GM12864 (cell line): ENCODE measurements around the gene SLAMF1.
"Not testable (repeated sequence)": the region's sequence is repeated elsewhere in the genome, so short reads cannot be mapped to it uniquely, and the experiment has no call there.

Experiments used
- DNase-seq: peaks from one replicate; pipeline ENCODE4 v3.0.0-alpha.2; 2011; ENCODE audit warnings: low read depth
- H3K4me3 ChIP-seq: 2 replicates; pipeline ENCODE4 v1.5.1; 2011; ENCODE audit warnings: mild to moderate bottlenecking, low read depth, low read length, control low read depth
- CTCF ChIP-seq: IDR thresholded peaks from 2 replicates; pipeline ENCODE4 v1.5.1; 2011; ENCODE audit warnings: low read depth, mild to moderate bottlenecking, moderate library complexity, low read length, control low read depth, inconsistent platforms; ENCODE audit errors: missing control alignments

Gene SLAMF1

GRCh38 chr1:160575112-160575664 lies 71.7 kb downstream of the SLAMF1 start:
- no peak overlapping the region for H3K4me3 ChIP-seq
- no peak for TF ChIP-seq CTCF
- DNase-seq: no peak

GRCh38 chr1:160570840-160571239 lies 76.0 kb downstream of the SLAMF1 start:
- no peak for DNase-seq
- no peak for TF ChIP-seq CTCF
- no peak overlapping the region for H3K4me3 ChIP-seq

DNA sequence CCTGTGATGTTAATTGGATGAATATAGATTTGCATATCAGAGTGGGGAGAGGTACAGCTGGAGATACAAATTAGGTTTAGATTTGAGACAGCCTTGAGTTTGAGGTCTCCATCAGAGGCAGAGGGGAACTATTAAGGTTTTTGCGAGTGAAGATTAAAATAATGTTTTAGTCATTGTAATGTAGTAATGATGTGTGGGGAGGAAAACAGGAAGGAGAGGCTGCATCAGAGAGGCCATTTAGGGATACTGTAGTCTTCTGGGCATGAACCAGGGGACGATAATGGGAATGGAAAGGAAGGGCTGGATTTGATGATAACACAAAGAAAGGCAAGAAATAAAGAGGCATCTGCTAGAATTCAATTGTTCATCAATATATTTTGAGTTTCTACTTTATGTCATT lies 77.0 kb downstream of the SLAMF1 start:
- DNase-seq: no peak

GRCh38 chr1:160567858-160568682 lies 78.8 kb downstream of the SLAMF1 start:
- TF ChIP-seq CTCF: no peak
- H3K4me3 ChIP-seq: no peak overlapping the region
- DNase-seq: no peak

More for the DNA sequence above, 77.0 kb downstream of the SLAMF1 start:
- no peak for TF ChIP-seq CTCF
- H3K4me3 ChIP-seq: no peak overlapping the region

DNA sequence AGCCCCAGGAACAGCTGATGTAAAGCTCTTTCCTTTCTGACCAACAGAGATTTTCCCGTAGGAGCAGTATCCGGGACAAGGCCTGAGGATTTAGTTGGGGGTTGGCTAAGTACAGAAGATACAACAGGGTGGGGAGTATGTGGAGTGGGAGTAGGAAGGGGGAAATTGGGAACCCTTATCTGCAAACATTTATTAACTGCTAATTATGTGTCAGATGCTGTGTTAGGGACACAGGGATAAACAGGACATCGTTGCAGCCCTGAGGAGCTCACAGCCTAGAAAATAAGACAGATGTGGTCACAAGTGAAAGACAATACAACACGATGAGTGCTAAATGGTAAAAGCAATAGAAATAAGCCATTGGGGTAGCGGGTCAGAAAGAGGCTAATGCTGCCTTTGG lies 79.5 kb downstream of the SLAMF1 start:
- no peak for TF ChIP-seq CTCF
- no peak for DNase-seq

DNA sequence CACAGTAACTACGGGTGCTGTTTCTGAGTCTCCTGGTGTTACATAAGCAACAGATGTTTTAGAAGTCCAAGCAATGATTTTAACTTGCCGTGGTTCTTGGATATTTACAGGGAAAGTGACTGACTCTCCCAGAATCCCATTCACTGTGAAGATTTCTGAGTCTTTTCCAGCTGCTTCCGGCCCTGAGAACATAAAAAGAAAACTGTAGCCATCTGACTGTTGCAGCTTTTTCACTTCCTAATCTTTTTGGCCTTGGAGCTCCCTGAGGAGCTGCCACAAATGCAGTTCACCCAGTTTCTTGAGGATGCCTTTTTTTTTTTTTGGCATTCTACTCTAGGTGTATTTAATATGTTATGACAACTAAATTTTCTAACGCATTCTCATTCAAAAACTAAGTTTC lies 81.3 kb downstream of the SLAMF1 start:
- no peak for DNase-seq
- no peak for TF ChIP-seq CTCF
- H3K4me3 ChIP-seq: no peak overlapping the region

More for the DNA sequence above, 79.5 kb downstream of the SLAMF1 start:
- H3K4me3 ChIP-seq: no peak overlapping the region

- DNase-seq, H3K4me3 ChIP-seq: not testable (repeated sequence)
Measured at GRCh38 chr1:160563230-160563629, 83.6 kb downstream of the SLAMF1 start.

GRCh38 chr1:160562745-160563144 lies 84.1 kb downstream of the SLAMF1 start:
- H3K4me3 ChIP-seq, DNase-seq: not testable (repeated sequence)
